ENCODE measurements around the gene PRAC2. TPM values are rescaled to one million over a fixed set of nuclear protein-coding genes. Genes with fewer than 3 reads are reported as not detected.

The PRAC2 gene
- total RNA-seq, 1 donor from 2014 or later: not detected

Small RNAs within 50 kb of the gene (microRNA-seq; reads per million reads assigned to microRNA genes)
- not detected for gene MIR3185

Other genes starting within 250 kb of the PRAC2 start
- gene HOXB1, start 192.2 kb upstream of the PRAC2 start, total RNA-seq: not detected
- gene HOXB2, start 178.1 kb upstream of the PRAC2 start, total RNA-seq: 2.7 TPM
- 0.75 TPM for gene HOXB4, start 144.8 kb upstream of the PRAC2 start, total RNA-seq
- gene HOXB3, start 132.9 kb upstream of the PRAC2 start, total RNA-seq: 1.6 TPM
- 0.13 TPM for gene HOXB5, start 129.4 kb upstream of the PRAC2 start, total RNA-seq
- 0.78 TPM for gene HOXB6, start 118.2 kb upstream of the PRAC2 start, total RNA-seq
- gene HOXB7, start 112.2 kb upstream of the PRAC2 start, total RNA-seq: 0.22 TPM
- gene HOXB8, start 107.9 kb upstream of the PRAC2 start, total RNA-seq: not detected
- not detected for gene HOXB9, start 96.8 kb upstream of the PRAC2 start, total RNA-seq
- not detected for gene PRAC1, start 667 bp upstream of the PRAC2 start, total RNA-seq
- gene HOXB13, start 5.6 kb downstream of the PRAC2 start, total RNA-seq: not detected
- gene TTLL6, start 94.0 kb downstream of the PRAC2 start, total RNA-seq: not detected
- gene CALCOCO2, start 107.8 kb downstream of the PRAC2 start, total RNA-seq: 341 TPM
- gene ATP5MC1, start 169.6 kb downstream of the PRAC2 start, total RNA-seq: 492 TPM
- 36.7 TPM for gene UBE2Z, start 185.2 kb downstream of the PRAC2 start, total RNA-seq
- gene SNF8, start 221.7 kb downstream of the PRAC2 start, total RNA-seq: 114 TPM
- not detected for gene GIP, start 245.4 kb downstream of the PRAC2 start, total RNA-seq